Naive thymus-derived CD4-positive, alpha-beta T cell (primary cell): ENCODE data around the gene RSAD2. TPM values are rescaled to one million over a fixed set of nuclear protein-coding genes. Genes with fewer than 3 reads are reported as not detected.

Source experiments
- ATAC-seq: fragments of 150-1000 bp; cut with Tn5 transposase; 2 replicates; pipeline ENCODE4 v1.10.0; 2021; ENCODE audit warnings: mild to moderate bottlenecking, moderate library complexity
- CTCF ChIA-PET: fragments of 350-600 bp; sonication (Branson Sonifier 250); formaldehyde crosslinking; loops from one replicate; lab custom pipeline; 2021; ENCODE audit warnings: antibody characterized with exemption; lab: Charles Lee
- POLR2A ChIA-PET: fragments of 350-600 bp; sonication (Branson Sonifier 250); formaldehyde crosslinking; loops from one replicate; lab custom pipeline; 2021; ENCODE audit warnings: antibody characterized with exemption, inconsistent platforms; lab: Charles Lee
- DNase-seq, 9 donors: peaks; one replicate each; pipeline versions ENCODE4 v3.0.0 to v3.0.0-alpha.2; 2020 to 2022; ENCODE audit warnings: mixed read lengths in 1 of 9
- H3K27ac ChIP-seq: one replicate; pipeline ENCODE4 v1.7.0; 2013; ENCODE audit warnings: mild to moderate bottlenecking, low read depth, low read length, moderate library complexity
- H3K27me3 ChIP-seq, 2 donors: one replicate each; pipeline ENCODE4 v1.7.0; 2013; ENCODE audit warnings: low read length in 2 of 2, mild to moderate bottlenecking in 2 of 2, moderate library complexity in 2 of 2; ENCODE audit not compliant: control insufficient read depth in 2 of 2, insufficient read depth in 2 of 2
- H3K36me3 ChIP-seq, 3 experiments: 1 replicate in 2 of 3; 2 replicates in 1 of 3; pipeline ENCODE4 v1.7.0; 2013; ENCODE audit warnings: low read length in 3 of 3, mild to moderate bottlenecking in 3 of 3, moderate library complexity in 1 of 3; ENCODE audit not compliant: insufficient read depth in 3 of 3, control insufficient read depth in 2 of 3
- H3K4me1 ChIP-seq, 2 donors: one replicate each; pipeline ENCODE4 v1.7.0; 2013; ENCODE audit warnings: low read length in 2 of 2, mild to moderate bottlenecking in 2 of 2, moderate library complexity in 1 of 2; ENCODE audit not compliant: control insufficient read depth in 2 of 2, insufficient read depth in 2 of 2
- H3K4me3 ChIP-seq: 2 replicates; pipeline ENCODE4 v1.7.0; 2013; ENCODE audit warnings: mild to moderate bottlenecking, low read length
- H3K9me3 ChIP-seq, 3 experiments: 1 replicate in 2 of 3; 2 replicates in 1 of 3; pipeline ENCODE4 v1.7.0; 2013; ENCODE audit warnings: low read length in 3 of 3; ENCODE audit not compliant: control insufficient read depth in 2 of 3
- H3K27ac Mint-ChIP-seq, 9 donors: one replicate each; pipeline ENCODE4 v1.8.0; 2020 to 2022; ENCODE audit warnings: mixed read lengths in 9 of 9, mild to moderate bottlenecking in 8 of 9, moderate library complexity in 5 of 9, inconsistent platforms in 2 of 9
- H3K27me3 Mint-ChIP-seq, 5 donors: one replicate each; pipeline ENCODE4 v1.8.0; 2021 to 2022; ENCODE audit warnings: mixed read lengths in 5 of 5, mild to moderate bottlenecking in 1 of 5
- H3K36me3 Mint-ChIP-seq, 5 donors: one replicate each; pipeline ENCODE4 v1.8.0; 2020 to 2022; ENCODE audit warnings: mixed read lengths in 5 of 5, mild to moderate bottlenecking in 3 of 5, inconsistent platforms in 1 of 5
- H3K4me1 Mint-ChIP-seq, 7 donors: one replicate each; pipeline ENCODE4 v1.8.0; 2020 to 2022; ENCODE audit warnings: mixed read lengths in 7 of 7, mild to moderate bottlenecking in 3 of 7, inconsistent platforms in 1 of 7
- H3K4me3 Mint-ChIP-seq, 10 donors: one replicate each; pipeline ENCODE4 v1.8.0; 2020 to 2022; ENCODE audit warnings: mild to moderate bottlenecking in 10 of 10, mixed read lengths in 10 of 10, moderate library complexity in 6 of 10, inconsistent platforms in 2 of 10
- H3K9me3 Mint-ChIP-seq, 11 donors: one replicate each; pipeline ENCODE4 v1.8.0; 2020 to 2022; ENCODE audit warnings: mixed read lengths in 11 of 11, mild to moderate bottlenecking in 4 of 11, inconsistent platforms in 1 of 11, moderate library complexity in 1 of 11
- intact Hi-C, 2 donors: fragments of 100-400 bp; cut with micrococcal nuclease; formaldehyde crosslinking; loops; one replicate each; pipeline ENCODE4 v1.15.1; 2023
- polyA plus RNA-seq, 2 donors: library from polyadenylated mRNA; unstranded; fragments of 300-500 nt; fragmentation: Illumina TruSeq; gene quantifications; one replicate each; pipeline ENCODE4 v1.2.3, GENCODE V29; 2021
- total RNA-seq, 6 experiments: library from RNA in 5 of 6; stranded (reverse) in 5 of 6; gene quantifications; 1 replicate in 5 of 6; 2 replicates in 1 of 6; pipeline ENCODE4 v1.2.3 and lab custom pipeline; 2021 to 2026

RSAD2 gene
- total and polyA plus RNA-seq, 7 experiments from 2014 or later: 5.0 to 72.6 (median 6.6) TPM

DNA sequence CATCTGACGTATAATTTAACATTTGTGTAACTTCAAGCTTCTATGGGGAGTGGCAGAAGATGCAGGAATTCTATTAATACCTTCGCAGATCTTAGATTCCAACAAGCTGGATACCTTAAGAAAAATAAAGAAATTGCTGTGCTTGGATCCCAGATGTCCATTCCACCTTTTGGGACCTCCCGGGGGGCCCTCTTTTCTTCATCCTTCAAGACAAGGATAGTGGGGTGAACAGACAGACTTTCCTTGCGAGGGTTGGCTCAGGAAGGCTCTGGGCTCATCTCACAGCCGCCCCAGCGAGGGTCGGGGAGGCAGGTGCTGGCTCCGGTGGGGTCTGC is 39.1 kb downstream of the RSAD2 start:
- DNase-seq (no peak), ATAC-seq (no peak)
- Mint-ChIP-seq H3K4me1 (peaks cover 37 to 84% (median 77%) of the 10 kb centered on the region in 7 donors), H3K4me3 (peak overlapping the region; percentile 69 to 84 (median 76)), H3K36me3 (peaks cover 0 to 51% (median 12%) of the 10 kb centered on the region in 5 donors), H3K27ac (peak overlapping the region; percentile 20 to 99 (median 78)), H3K9me3 (peaks cover 0 to 12% (median 2%) of the 10 kb centered on the region in 11 donors), H3K27me3 (peaks cover 0 to 18% (median 0%) of the 10 kb centered on the region in 5 donors)
- intact Hi-C loops: loop anchor here (1.0 to 10.0 kb wide), 7 partner anchors 7 to 1921 kb away; partner anchors contain the start of gene KIDINS220 (in 1 of the 2)
- H3K27me3 ChIP-seq: no peaks in the 10 kb centered on the region
- peaks cover 0 to 3% (median 0%) of the 10 kb centered on the region in 3 experiments for H3K36me3 ChIP-seq
- peak overlapping the region; percentile 32 for H3K4me3 ChIP-seq
- H3K4me1 ChIP-seq: peaks cover 30 to 80% of the 10 kb centered on the region in 2 donors
- peak overlapping the region; percentile 57 for H3K27ac ChIP-seq
- CTCF ChIA-PET: interaction anchor here (0.6 to 5.0 kb wide), 19 partner anchors 9 to 142 kb away, joined by 3 to 39 read pairs (median 4); no protein-coding TSS in a partner anchor
- POLR2A ChIA-PET: interaction anchor here (0.7 to 9.1 kb wide), 9 partner anchors 8 to 115 kb away, joined by 3 to 81 read pairs (median 4); partner anchors contain the start of gene RSAD2
- no peaks in the 10 kb centered on the region for H3K9me3 ChIP-seq

DNA sequence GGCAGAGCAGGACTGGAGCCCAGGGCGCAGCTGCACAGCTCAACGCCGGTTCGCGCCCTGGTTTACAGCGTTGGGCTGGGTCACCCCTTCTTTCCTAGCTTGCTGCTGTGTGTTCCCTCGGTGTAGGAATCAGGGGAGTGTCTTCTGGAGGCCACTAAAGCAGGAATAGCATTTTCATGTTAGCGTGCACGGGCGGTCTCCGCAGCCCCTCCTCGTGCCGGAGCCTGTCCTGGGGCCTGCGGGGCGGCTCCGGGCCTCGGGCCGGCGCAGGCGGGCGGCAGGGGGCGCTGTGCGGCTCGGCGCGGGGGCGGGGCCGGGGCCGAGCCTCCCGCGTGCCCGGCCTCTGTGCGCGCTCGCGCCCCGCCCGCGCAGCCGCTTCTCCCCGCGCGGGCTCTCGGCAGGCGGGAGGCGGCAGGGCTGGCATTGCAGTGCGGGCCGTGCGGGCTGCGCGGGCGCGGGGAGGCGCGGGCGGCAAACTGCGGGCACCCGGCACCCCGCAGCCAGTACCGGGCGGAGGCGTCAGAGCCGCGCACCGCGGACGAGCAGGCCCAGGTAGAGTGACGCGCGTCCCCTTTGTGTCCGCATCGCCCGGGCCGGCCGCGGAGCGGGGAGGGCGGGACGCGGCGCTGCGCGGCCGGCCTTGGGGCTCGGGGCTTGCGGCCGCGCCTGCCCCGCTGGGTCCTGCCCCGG is 39.6 kb downstream of the RSAD2 start, which contains the start of gene RNF144A:
RNF144A (plus strand) TSS at position 342 of the 690 bp plus-strand sequence. CDS start 79,515 bp downstream, outside the sequence.
- Mint-ChIP-seq H3K4me1 (peaks cover 41 to 84% (median 77%) of the 10 kb centered on the region in 7 donors), H3K27ac (peak within 1 kb of the TSS; percentile 20 to 99 (median 78)), H3K36me3 (peaks cover 0 to 53% (median 12%) of the 10 kb centered on the region in 5 donors), H3K4me3 (peak within 1 kb of the TSS; percentile 78 to 87 (median 80)), H3K9me3 (peaks cover 0 to 12% (median 2%) of the 10 kb centered on the region in 11 donors), H3K27me3 (peaks cover 0 to 18% (median 0%) of the 10 kb centered on the region in 5 donors)
- peak; percentile 63 to 91 (median 79) for DNase-seq
- H3K27ac ChIP-seq: peak within 1 kb of the TSS; percentile 76
- H3K4me1 ChIP-seq: peaks cover 25 to 80% of the 10 kb centered on the region in 2 donors
- H3K9me3 ChIP-seq: no peaks in the 10 kb centered on the region
- peaks cover 0 to 3% (median 0%) of the 10 kb centered on the region in 3 experiments for H3K36me3 ChIP-seq
- H3K4me3 ChIP-seq: peak within 1 kb of the TSS; percentile 61
- ChIA-PET POLR2A (interaction anchor here (0.7 to 9.1 kb wide), 8 partner anchors 9 to 115 kb away, joined by 3 to 81 read pairs (median 4); partner anchors contain the start of gene RSAD2), CTCF (interaction anchor here (0.6 to 5.0 kb wide), 18 partner anchors 10 to 141 kb away, joined by 3 to 39 read pairs (median 4); no protein-coding TSS in a partner anchor)
- ATAC-seq: peak; percentile 95
- H3K27me3 ChIP-seq: no peaks in the 10 kb centered on the region
- intact Hi-C loops: loop anchor here (1.0 to 10.0 kb wide), 7 partner anchors 8 to 1920 kb away; partner anchors contain the start of gene KIDINS220 (in 1 of the 2)

DNA sequence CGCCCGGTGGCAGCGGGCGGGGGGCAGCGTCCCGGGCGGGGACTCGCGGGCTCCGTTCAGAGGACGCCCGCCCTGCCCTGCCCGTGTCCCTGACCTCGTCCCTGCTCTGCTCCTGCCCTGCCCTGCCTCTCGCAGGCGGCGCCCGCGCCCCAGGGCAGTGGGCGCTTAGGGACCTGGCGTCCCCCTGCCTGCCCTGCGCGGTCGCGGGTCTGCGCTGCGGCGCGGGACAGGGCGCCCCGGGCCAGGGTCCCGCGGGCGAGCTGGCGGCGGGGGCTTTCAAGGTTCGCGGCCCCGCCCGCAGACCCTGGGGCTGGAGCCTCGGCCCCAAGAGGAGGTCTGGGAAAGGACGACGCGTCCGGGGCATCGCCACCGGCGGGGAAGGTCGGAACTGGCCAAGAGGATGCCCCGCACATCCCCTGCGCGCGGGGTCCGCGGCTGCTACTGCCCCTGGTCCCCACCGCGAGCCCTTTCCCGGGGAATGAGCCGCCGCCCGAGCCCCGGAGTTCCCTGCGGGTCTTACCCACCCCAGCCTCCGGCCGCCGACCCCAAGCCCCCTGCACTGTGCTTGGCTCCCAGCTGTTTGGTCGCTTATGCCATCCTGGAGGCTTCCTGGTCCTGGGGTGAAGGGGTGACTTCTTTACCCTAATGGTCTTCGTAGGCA is 40.3 kb downstream of the RSAD2 start:
- peak overlapping the region; percentile 76 for H3K27ac ChIP-seq
- H3K9me3 Mint-ChIP-seq: peaks cover 0 to 12% (median 2%) of the 10 kb centered on the region in 11 donors
- H3K4me3 ChIP-seq: peak overlapping the region; percentile 61
- peaks cover 0 to 3% (median 0%) of the 10 kb centered on the region in 3 experiments for H3K36me3 ChIP-seq
- peaks cover 0 to 15% (median 0%) of the 10 kb centered on the region in 5 donors for H3K27me3 Mint-ChIP-seq
- peaks cover 18 to 76% of the 10 kb centered on the region in 2 donors for H3K4me1 ChIP-seq
- peaks cover 37 to 84% (median 75%) of the 10 kb centered on the region in 7 donors for H3K4me1 Mint-ChIP-seq
- intact Hi-C loops: loop anchor here (1.0 to 10.0 kb wide), 7 partner anchors 9 to 1919 kb away; partner anchors contain the start of gene KIDINS220 (in 1 of the 2)
- ChIA-PET POLR2A (interaction anchor here (1.4 to 9.1 kb wide), 4 partner anchors 10 to 53 kb away, joined by 4 to 81 read pairs (median 38); partner anchors contain the start of genes CMPK2 and RSAD2), CTCF (interaction anchor here (0.6 to 5.0 kb wide), 5 partner anchors 11 to 125 kb away, joined by 3 to 39 read pairs (median 6); no protein-coding TSS in a partner anchor)
- no peaks in the 10 kb centered on the region for H3K27me3 ChIP-seq
- ATAC-seq (peak; percentile 32), DNase-seq (peak in 1 of 9 donors; percentile 48)
- H3K4me3 Mint-ChIP-seq: peak overlapping the region; percentile 67 to 87 (median 80)
- H3K36me3 Mint-ChIP-seq: peaks cover 0 to 47% (median 12%) of the 10 kb centered on the region in 5 donors
- H3K9me3 ChIP-seq: no peaks in the 10 kb centered on the region
- H3K27ac Mint-ChIP-seq: peak overlapping the region in 7 of 9 donors; percentile 41 to 89 (median 76)

DNA sequence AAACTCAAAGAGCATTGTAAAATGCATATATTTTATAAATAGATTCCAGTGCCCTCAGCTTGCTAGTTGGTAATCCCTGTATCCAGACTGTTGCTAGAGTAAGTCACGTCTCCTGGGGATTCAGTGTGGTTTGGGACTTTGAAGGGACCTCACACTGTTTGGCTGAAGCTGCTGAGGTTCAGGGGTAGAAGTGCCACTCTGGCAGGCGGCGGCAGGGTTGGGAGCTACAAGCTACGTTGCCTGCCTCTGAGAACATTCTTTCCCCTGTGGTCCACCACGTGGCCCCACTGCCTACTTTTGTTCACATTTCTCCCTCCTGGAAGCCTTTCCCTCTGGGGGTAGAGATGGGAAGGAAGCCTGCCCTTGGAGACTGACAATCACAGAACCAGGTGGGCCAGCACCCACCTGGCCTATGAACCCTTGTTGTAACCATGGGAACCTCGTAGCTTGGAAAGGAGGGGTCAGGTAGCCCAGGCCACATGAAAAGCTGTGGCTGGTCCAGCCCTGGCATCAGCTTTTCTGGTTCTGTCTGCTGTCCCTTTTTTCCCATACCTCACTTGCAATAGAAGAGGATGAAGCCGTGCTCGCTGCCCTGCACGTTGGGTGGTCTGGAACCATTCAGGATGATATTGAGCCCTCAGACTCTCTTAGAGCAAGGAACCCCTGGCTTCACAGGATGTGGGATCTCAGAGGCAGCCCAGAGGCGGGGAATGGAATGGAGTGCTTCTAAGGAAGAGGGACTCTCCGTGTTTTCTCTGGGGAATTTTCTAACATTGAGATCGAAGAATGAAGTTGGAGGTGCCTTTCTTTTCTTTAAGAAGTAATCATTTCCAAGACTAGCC is 42.5 kb downstream of the RSAD2 start:
- Mint-ChIP-seq H3K9me3 (peaks cover 0 to 12% (median 2%) of the 10 kb centered on the region in 11 donors), H3K27me3 (peaks cover 0 to 11% (median 0%) of the 10 kb centered on the region in 5 donors), H3K4me1 (peaks cover 42 to 85% (median 79%) of the 10 kb centered on the region in 7 donors), H3K36me3 (peaks cover 4 to 49% (median 12%) of the 10 kb centered on the region in 5 donors), H3K27ac (peak overlapping the region in 6 of 9 donors; percentile 11 to 89 (median 81)), H3K4me3 (peak overlapping the region; percentile 49 to 87 (median 80))
- Histone ChIP-seq H3K36me3 (peaks cover 0 to 3% (median 0%) of the 10 kb centered on the region in 3 experiments), H3K27ac (peak overlapping the region; percentile 18), H3K4me3 (no peak overlapping the region), H3K27me3 (no peaks in the 10 kb centered on the region), H3K9me3 (no peaks in the 10 kb centered on the region), H3K4me1 (peaks cover 9 to 75% of the 10 kb centered on the region in 2 donors)
- ChIA-PET POLR2A (interaction anchor here (1.2 to 8.1 kb wide), 7 partner anchors 10 to 54 kb away, joined by 3 to 81 read pairs (median 4); no protein-coding TSS in a partner anchor), CTCF (interaction anchor here (1.0 to 1.9 kb wide), 5 partner anchors 12 to 124 kb away, joined by 3 to 12 read pairs (median 4); no protein-coding TSS in a partner anchor)
- ATAC-seq (no peak), DNase-seq (no peak)
- intact Hi-C loops: loop anchor here in 1 of 2 donors (5.0 to 10.0 kb wide), 2 partner anchors 122 to 515 kb away; no protein-coding TSS in a partner anchor

DNA sequence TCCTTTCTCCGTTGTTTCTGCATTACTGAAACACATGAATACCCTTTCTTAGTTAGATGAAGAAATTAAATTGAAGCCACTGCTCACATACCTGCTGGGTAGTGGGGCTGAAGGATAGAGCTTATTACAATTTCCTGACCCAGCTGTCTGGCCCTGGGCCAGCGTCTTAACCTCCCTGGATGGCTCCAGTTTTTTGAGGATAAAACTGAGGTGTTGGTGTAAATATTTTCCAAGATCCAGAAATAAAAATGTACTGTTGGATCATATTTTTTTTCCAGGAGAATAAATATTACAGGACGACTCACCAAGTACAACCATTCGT is 43.1 kb downstream of the RSAD2 start:
- DNase-seq (no peak), ATAC-seq (no peak)
- Mint-ChIP-seq H3K36me3 (peaks cover 4 to 49% (median 12%) of the 10 kb centered on the region in 5 donors), H3K4me1 (peaks cover 46 to 85% (median 79%) of the 10 kb centered on the region in 7 donors), H3K27ac (peak overlapping the region in 5 of 9 donors; percentile 11 to 89 (median 80)), H3K4me3 (peak overlapping the region; percentile 23 to 87 (median 80)), H3K9me3 (peaks cover 0 to 12% (median 2%) of the 10 kb centered on the region in 11 donors), H3K27me3 (peaks cover 0 to 9% (median 0%) of the 10 kb centered on the region in 5 donors)
- intact Hi-C loops: loop anchor here in 1 of 2 donors (1.0 kb wide), 1 partner anchor 14 kb away; no protein-coding TSS in a partner anchor
- Histone ChIP-seq H3K27ac (no peak overlapping the region), H3K27me3 (no peaks in the 10 kb centered on the region), H3K9me3 (no peaks in the 10 kb centered on the region), H3K4me3 (no peak overlapping the region), H3K36me3 (peaks cover 0 to 3% (median 0%) of the 10 kb centered on the region in 3 experiments), H3K4me1 (peaks cover 9 to 75% of the 10 kb centered on the region in 2 donors)
- ChIA-PET CTCF (interaction anchor here (0.8 to 2.6 kb wide), 8 partner anchors 9 to 123 kb away, joined by 3 to 12 read pairs (median 5); no protein-coding TSS in a partner anchor), POLR2A (interaction anchor here (0.6 to 8.1 kb wide), 7 partner anchors 9 to 54 kb away, joined by 3 to 81 read pairs (median 4); no protein-coding TSS in a partner anchor)
